CD4-positive, alpha-beta T cell treated with Interleukin-17A for 1 hour (primary cell): ENCODE measurements around the gene CCDC178.
"Not testable (repeated sequence)": the region's sequence is repeated elsewhere in the genome, so short reads cannot be mapped to it uniquely, and the experiment has no call there.

Source experiments
- DNase-seq: peaks from one replicate; pipeline ENCODE4 v3.0.0-alpha.2; 2020

Gene CCDC178

GRCh38 chr18:33210575-33211189 lies 229.8 kb downstream of the CCDC178 start:
- DNase-seq, result no peak

- no peak for DNase-seq
Observed at GRCh38 chr18:33205777-33206176, 234.7 kb downstream of the CCDC178 start.

DNA sequence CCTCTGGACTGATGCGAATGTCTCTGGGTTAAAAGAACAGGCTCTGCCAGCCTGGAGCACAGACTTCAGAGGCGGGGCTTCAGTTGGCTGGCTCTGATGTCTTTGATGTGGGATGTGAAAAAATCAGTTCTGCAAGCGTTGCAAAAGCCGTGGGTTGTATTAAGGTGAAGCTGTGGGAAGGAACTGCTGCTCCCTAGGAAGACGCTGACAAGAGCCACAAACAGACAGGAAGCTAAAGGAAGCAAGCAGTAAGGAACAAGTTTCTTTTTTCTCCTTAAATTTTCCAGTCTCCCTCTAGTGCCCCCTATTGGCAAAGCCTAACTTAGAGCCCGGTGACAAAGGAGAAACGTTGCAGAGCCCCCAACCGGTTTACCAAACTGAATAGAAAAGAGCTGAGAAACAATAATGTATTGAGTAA lies 239.0 kb downstream of the CCDC178 start:
- DNase-seq, result no peak

GRCh38 chr18:33195795-33196194 lies 244.7 kb downstream of the CCDC178 start:
- DNase-seq, result no peak

GRCh38 chr18:33194793-33195192 lies 245.7 kb downstream of the CCDC178 start:
- no peak for DNase-seq

DNA sequence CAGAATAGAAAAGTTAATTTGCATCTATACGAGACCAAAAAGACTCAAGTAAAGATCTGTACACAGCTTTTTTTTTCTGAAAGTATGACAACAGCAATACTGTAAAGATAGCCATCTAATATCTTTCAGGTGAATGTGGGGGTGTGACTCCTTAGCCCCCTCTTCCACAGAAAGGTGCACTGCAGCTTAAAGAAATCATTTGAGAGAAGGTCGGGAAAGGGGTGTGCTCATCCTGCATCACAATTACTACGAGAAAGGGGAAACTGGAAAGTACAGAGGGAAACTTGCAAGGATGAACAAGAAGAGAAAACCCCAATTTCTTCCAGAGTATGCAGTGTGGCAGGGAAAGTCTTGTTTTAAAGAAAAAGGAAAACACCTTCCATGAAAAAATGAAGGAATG lies 255.6 kb downstream of the CCDC178 start:
- no peak for DNase-seq

DNA sequence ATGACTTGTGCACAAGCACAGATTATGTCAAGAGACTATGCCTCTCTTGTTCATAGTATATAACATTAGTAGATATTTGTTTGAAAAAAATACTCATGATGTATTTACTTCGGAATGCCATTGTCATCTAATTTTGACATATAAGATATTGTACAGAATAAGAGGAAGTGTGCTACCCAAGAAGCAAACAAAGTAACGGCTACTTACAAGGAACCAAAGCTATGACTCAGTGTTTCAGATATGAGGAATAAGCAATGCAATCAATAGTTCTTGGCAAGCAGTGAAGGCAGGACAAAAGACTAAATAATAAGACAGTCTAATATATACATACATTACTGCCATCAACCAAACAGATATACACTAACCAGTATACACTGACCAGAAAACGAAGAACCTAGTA lies 256.3 kb downstream of the CCDC178 start:
- DNase-seq, result no peak

DNA sequence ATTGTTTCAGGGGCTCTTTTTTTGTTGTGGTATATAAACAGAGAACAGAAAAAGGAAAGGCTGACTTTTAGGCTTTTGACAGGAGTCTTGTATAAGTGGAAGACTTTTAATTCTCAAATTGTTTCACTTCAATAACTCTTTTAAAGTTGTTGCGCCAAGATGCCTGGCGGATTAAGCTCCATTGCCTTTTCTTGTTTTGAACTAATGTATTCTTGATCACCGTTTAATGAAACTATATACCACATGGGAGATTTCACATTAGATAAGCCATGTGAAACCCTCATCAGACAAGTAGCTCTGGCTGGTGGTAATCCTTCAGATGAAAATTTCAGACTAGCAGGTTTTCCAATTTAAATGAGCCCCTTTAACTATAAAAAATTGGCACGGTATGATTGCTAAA lies 257.4 kb downstream of the CCDC178 start:
- no peak for DNase-seq

- no peak for DNase-seq
Observed at GRCh38 chr18:33181016-33181415, 259.5 kb downstream of the CCDC178 start.

GRCh38 chr18:33169218-33169617 lies 271.3 kb downstream of the CCDC178 start:
- no peak for DNase-seq

DNA sequence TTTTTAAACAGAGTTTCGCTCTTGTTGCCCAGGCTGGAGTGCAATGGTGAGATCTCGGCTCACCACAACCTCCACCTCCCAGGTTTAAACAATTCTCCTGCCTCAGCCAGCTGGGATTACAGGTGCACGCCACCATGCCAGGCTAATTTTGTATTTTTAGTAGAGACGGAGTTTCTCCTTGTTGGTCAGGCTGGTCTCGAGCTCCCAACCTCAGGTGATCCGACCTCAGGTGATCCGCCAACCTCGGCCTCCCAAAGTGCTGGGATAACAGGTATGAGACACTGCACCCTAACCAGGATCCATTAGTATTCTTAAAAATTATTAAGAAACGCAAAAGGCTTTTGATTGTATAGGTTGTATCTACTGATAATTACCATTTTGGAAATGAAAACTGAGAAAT lies 276.4 kb downstream of the CCDC178 start:
- DNase-seq, result not testable (repeated sequence)

- DNase-seq, result no peak
Observed at GRCh38 chr18:33161131-33161530, 279.4 kb downstream of the CCDC178 start.

- no peak for DNase-seq
Observed at GRCh38 chr18:33159151-33159550, 281.4 kb downstream of the CCDC178 start.

DNA sequence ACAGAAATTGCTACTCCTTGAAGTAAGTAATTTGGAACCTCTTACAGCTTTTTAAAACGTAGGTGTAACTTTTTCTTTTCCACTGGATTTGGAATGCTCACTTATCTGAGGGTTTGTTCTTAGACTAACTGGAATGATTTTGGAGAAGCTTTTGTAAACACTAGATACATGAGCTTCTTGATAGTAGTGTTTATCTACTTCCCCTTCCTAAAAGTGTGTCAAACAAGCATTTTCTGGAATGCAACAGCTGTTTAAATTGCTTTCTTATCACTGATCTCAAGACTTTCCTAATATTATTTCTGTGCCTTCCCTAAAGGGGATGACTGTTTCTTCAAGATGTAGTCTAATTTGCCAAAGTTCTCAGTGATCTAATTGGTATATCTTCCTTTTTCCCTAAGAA lies 282.6 kb downstream of the CCDC178 start:
- DNase-seq, result no peak

DNA sequence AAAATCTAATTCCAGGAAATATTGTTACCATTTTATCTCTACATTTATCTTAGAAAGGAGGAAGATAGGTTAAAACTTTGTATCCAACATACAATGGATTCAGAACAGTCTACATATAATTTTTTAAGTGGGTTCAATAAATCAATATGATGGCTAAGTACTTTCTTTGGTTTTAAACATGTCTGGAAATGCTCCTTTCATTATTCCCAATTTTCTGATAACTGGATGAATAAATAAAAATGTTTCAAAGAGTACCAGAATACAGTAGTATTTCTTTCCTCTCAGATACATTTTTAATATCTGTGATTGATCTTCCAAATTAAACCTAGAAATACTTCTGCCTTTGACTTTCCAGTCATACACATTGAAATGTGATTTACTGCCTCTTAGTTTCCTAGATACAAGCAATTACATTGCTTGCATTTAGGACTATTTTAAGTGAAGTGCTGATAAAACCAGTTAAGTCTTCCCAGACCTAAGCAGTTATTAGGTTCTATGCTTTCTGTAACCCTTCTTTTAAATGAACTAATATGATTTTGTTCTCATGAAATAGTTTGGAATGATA lies 283.5 kb downstream of the CCDC178 start:
- no peak for DNase-seq

DNA sequence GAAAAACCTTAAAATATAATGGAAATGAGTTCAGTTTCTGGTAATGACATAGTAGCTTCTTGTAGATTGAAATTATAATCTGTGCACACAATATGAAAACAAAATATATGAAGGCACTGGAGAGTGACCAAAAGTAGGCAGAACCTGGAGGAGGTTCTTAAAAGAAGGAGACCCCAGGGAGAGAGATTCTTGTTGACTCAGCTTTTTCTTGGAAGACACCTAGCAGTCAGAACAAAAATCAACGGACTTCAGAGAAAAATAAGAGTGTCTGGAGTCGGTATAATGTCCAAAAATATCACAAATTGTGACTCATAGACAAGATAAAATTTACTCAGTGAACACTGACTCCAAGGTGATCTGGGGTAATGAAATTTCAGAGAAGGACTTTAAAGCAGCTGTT lies 286.5 kb downstream of the CCDC178 start:
- no peak for DNase-seq

DNA sequence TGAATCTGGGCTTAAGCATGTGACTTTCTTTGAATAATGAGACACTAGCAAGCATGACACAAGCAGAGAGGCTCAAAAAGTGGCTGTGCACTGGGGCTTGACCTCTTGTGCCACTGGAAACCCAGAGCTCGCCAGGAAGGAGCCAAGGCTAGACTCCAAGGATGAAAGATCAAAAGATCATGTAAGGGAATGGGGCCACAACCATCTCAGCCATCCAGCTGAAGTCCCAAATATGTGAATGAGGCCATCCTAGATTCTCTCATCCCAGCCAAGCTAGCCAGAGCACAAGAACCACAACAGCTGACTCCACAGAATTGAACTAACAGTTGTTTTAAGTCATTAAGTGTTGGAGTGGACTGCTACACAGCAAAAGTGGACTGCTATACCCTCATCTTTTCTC lies 288.1 kb downstream of the CCDC178 start:
- no peak for DNase-seq

DNA sequence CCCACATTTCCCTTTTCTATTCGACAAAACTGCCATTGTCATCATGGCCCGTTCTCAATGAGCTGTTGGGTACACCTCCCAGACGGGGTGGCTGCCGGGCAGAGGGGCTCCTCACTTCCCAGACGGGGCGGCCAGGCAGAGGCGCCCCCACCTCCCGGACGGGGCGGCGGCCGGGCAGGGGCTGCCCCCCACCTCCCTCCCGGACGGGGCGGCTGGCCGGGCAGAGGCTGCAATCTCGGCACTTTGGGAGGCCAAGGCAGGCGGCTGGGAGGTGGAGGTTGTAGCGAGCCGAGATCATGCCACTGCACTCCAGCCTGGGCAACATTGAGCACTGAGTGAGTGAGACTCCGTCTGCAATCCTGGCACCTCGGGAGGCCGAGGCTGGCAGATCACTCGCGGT lies 292.7 kb downstream of the CCDC178 start:
- not testable (repeated sequence) for DNase-seq

- DNase-seq, result no peak
Observed at GRCh38 chr18:33146014-33146413, 294.5 kb downstream of the CCDC178 start.

DNA sequence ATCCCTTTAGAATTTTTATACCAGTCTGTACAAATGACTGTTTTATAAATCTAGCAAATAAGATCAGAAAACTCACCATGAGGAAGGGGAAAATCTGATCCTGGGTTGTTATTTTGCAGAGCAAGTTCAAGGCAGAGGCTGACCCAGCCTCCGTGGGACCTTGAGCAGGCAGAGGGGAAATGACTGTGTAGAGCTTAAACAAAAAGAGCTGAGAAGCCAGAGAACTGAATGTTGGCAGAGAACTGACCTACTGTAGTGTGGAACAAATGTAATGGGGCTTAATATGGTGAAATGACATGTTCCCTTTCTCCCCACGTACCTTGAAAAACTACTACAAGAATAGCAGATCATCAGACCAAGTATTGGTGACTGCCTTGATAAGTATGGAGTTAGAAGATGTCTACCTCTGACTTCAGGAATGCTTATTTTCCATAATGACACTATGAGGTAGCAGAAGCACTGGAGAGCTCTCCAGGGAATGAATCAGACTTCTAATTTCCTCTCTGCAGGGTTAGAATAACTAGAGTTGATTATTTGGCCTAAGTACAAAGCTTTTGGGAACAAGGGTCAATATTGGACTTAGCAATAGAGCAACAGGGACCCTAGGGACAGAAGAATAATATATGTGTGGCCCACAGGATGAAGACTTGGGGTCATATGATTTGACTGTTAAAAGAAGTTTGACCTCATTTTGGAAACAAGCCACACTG lies 304.4 kb downstream of the CCDC178 start:
- no peak for DNase-seq

- DNase-seq, result no peak
Observed at GRCh38 chr18:33132657-33133056, 307.9 kb downstream of the CCDC178 start.

DNA sequence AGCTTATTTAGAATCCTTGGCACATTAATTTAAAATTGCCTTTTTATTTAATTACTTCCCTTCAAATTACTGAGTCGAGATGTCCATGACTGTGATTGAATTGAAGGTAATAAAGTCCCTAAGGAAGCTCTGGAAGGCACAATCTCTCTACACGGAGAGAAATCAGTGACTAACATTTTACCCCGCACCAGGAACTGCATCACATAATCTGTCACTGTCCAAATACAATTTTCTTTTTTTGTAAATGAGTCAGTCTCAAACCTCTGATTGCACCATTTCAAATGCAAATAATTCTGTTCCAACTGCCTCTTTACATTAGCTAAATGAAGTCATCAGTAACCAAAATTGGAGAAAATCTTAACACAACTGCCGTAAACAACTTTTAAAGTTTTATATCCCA lies 311.9 kb downstream of the CCDC178 start:
- no peak for DNase-seq

DNA sequence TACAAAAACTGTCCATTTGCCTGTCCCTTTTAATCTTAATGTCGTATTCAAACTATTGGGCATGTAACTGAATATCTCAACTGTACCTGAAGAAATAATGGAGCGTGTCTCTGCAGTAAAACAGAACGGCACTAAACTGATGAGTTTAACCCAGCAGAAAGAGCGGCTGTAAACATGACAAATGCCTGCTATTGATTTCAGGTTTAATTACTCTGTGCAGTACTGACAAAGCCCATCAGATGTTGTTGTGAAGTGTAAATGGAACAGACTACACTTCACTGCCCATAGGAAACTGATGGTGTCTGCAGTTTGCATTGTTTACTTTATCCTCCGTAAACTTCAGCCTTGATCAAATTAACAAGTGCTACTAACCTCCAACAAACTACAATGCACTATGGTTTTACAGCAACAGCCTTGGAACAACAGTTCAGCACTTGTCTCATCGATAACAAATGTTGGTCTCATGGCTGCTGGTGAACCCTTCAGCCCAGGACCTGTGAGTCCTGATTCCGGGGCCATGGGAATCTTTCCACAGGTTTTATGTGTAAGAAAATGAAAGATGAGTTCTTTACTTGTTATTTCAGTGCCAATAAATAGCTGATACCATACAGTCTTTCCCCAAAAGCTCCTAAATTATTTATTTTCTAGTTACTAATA lies 316.5 kb downstream of the CCDC178 start:
- no peak for DNase-seq

DNA sequence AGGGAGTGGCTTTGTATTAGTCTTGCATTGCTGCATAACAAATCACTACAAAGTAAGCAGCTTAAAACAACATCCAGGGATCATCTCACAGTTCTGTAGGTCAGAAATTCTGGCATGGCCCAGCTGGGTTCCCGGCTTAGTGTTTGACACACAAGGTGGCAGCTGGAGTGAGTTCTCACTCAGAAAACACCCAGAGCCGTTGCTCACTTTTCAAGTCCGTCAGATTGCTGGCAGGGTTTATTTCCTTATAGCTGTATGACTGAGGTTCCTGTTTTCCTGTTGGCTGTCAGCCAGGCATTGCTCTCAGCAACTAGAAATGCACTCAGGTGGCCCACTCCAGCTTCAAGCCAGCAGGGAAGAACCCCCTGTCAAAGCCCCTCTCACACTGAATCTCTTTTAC lies 324.1 kb downstream of the CCDC178 start:
- DNase-seq, result no peak
